Anterior cingulate cortex (tissue), 58 donors: ENCODE data around the gene DLL3.
"Not testable (repeated sequence)": the region's sequence is repeated elsewhere in the genome, so short reads cannot be mapped to it uniquely, and the experiment has no call there.

ENCODE experiments used
- DNase-seq, 58 donors: peaks; one replicate each; lab custom pipeline; 2025; lab: John Stamatoyannopoulos, UW

Gene DLL3

DNA sequence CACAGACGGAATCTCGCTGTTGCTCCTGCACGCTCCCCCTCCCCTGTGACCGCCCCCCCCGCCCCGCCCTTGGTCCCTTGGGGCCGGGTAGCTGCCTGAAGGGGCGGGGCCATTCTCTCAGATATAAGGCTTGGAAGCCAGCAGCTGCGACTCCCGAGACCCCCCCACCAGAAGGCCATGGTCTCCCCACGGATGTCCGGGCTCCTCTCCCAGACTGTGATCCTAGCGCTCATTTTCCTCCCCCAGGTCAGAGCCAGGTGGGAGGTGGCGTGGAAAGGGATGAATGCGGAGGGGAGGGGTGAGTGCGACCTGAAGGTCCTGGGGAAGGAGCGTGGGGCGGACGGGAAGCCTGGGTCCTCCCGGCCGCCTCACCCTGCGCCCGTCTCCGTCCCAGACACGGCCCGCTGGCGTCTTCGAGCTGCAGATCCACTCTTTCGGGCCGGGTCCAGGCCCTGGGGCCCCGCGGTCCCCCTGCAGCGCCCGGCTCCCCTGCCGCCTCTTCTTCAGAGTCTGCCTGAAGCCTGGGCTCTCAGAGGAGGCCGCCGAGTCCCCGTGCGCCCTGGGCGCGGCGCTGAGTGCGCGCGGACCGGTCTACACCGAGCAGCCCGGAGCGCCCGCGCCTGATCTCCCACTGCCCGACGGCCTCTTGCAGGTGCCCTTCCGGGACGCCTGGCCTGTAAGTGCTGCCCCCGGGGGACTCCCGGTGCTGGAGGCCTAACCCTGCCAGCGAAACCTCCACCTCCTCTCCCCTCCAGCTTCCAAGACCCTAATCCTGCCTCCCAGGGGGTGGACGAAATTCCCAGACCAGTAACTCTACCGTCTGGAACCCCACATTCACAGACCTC, at the start of gene DLL3:
Gene DLL3, plus strand, starts transcription at position 150 of the 845 bp plus-strand sequence. Its CDS starts 28 bp downstream, at position 178.
- DNase-seq, result no peak

DNA sequence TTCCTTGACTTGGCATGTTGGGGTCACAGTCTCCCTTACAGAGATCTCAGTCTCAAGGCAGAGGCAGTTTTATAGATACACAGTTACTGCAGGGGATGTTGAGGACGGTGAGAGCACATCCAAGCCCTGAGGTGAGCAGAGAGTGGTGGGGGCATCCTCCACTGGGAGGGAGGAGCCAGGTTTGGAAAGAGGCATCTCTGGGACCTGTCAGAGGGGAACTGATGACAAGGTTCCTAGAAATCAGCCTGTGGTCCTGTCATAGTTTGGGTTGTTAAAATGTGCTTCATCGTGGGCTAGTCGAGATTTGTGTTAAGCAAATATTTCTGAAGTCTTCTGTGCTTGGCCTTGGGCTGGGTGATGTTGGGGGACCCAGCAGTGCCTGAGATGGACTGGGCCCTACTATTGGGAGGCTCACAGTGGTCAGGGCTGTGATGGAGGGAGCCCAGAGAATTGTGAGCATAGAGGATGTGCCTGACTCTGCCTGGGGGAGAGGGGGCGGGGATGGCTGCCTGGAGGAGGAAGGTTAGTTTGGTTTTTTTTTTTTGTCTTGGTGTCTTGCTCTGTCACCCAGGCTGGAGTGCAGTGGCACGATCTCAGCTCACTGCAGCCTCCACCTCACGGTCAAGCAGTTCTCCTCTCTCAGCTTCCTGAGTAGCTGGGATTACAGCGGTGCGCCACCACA, 49.5 kb upstream of the DLL3 start:
- DNase-seq, result no peak

DNA sequence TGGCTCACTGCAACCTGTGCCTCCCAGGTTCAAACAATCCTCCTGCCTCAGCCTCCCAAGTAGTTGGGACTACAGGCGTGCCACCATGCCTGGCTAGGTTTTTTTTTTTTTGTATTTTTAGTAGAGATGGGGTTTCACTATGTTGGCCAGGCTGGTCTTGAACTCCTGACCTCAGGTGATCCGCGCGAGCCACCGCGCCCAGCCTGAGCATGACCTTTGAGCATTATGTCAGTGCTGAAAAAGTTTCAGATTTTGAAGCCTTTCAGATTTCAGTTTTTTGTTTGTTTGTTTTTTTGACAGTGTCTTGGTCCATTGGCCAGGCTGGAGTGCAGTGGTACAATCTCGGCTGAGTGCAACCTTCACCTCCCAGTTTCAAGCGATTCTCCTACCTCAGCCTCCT, 47.5 kb upstream of the DLL3 start:
- DNase-seq, result not testable (repeated sequence)

- no peak for DNase-seq
These were observed 35.3 kb upstream of the DLL3 start for GRCh38 chr19:39463403-39463802.

DNA sequence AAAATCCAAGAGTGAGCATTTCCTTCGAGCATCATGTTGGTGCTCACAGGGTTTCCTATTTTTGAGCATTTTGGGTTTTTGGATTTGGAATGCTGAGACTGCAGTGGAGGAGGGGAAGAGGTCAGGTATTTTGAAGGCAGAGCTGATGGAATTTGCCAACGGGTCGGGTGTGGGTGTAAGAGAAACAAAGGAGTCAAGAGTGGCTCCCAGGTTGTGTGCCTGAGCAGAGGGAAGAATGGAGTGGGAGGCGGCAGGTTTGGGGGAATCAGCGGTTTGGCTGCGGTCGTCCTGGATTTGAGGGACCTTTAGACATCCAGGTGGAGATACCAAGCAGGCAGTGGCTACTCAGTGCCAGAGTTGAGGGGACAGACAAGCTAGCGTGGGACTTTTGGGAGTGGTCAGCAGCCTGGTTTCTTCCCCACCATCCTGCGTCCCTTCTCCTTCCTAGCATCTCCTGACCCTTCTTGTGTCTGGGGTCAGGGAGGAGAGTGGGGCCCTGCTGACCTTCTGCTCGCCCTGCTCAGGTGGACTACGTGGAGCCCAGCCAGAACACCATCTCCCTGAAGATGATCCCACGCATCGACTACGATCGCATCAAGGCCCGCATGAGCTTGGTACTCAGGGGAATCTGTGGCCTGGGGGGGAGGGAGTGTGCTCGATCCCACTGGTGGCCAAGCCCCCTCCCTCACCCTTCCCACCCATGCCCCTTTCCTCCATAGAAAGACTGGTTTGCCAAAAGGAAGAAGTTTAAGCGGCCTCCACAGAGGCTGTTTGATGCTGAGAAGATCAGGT, 32.6 kb upstream of the DLL3 start:
- DNase-seq, result no peak

GRCh38 chr19:39467941-39468340, 30.8 kb upstream of the DLL3 start:
- DNase-seq, result no peak

- DNase-seq, result no peak
These were observed 29.7 kb upstream of the DLL3 start for GRCh38 chr19:39469036-39469435.

GRCh38 chr19:39469567-39469966, 29.2 kb upstream of the DLL3 start:
- no peak for DNase-seq

DNA sequence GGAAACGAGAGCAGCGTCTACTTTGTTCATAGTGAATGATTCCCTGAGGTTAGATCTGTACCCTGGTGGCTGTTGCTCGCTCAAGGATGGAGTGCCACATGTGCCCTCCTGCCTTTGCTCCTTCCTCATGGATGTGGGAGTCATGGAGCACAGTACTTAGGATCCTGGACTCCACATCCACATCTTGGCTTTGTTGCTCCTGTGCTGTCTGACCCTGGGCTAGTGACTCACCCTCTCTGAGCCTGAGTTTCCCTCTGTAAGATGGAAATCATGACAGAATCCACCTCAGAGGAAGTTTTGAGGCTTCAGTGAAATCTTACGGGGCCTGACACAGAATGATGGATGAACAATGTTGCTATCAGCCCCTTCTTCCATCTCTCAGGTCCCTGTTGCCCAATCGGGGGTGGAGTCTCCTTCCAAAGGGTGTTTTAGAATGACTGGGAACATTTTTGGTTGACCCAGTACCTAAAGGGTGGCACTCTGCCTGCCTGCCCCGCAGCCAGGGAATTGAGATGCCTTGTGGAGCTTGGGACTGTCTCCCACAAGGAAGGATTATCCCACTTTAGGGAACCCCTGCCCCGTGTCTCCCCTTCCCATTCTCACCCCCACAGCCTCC, 27.9 kb upstream of the DLL3 start:
- DNase-seq, result no peak

- no peak for DNase-seq
These were observed 26.8 kb upstream of the DLL3 start for GRCh38 chr19:39471756-39472536.

- no peak for DNase-seq
These were observed 25.9 kb upstream of the DLL3 start for GRCh38 chr19:39472746-39473442.

- DNase-seq, result no peak
These were observed 25.2 kb upstream of the DLL3 start for GRCh38 chr19:39473443-39473960.

DNA sequence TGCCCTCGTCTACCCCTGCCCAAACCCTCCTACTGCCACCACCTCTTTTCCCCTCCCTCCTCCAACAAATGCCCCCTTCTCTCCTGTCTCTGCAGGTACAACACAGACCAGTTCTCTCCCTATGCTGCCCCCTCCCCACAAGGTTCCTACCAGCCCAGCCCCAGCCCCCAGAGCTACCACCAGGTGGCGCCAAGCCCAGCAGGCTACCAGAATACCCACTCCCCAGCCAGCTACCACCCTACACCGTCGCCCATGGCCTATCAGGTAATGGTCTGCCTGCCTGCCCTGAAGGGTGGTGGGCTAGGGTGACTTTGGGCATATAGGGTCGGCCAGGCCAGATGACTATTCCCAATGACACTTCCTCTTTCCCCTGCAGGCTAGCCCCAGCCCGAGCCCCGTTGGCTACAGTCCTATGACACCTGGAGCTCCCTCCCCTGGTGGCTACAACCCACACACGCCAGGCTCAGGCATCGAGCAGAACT, 24.6 kb upstream of the DLL3 start:
- peak in 33 of 58 donors; percentile 3 to 63 (median 14) for DNase-seq

DNA sequence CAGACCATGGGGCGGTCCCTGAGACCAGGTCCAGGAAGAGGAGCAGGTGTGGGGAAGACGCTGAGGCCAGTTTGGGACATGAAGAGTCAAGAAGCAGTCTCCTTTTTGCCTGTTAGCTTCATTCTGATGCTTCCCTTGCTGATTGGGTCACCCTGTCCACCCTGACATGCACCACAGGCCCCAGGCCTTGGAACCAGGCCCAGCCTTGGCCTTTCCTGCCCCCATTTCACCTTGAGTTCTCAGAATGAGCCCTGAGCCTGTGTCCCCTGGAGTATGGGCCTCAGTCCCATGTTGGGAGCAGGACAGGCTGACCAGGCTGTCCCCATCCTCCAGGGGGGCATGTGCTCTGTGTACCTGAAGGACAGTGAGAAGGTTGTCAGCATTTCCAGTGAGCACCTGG, 23.0 kb upstream of the DLL3 start:
- no peak for DNase-seq

DNA sequence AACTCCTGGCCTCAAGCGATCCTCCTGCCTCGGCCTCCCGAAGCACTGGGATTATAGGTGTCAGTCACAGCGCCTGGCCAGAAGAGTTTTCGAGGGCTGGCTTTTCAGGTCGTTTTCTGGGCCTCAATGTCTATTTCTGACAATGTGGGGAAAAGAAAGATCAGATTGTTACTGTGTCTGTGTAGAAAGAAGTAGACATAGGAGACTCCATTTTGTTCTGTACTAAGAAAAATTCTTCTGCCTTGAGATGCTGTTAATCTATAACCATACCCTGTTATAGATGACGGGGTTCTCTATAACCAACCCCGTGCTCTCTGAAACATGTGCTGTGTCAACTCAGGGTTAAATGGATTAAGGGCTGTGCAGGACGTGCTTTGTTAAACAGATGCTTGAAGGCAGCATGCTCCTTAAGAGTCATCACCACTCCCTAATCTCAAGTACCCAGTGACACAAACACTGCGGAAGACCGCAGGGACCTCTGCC, 19.4 kb upstream of the DLL3 start:
- not testable (repeated sequence) for DNase-seq

GRCh38 chr19:39479916-39480315, 18.8 kb upstream of the DLL3 start:
- peak in 1 of 58 donors; percentile 6 for DNase-seq

- peak; percentile 51 to 97 (median 92) for DNase-seq
These were observed 18.2 kb upstream of the DLL3 start, which contains the start of gene TIMM50 for GRCh38 chr19:39480337-39481228. TIMM50 (plus strand) TSS chr19:39480838; CDS start chr19:39480854, 16 bp downstream.

DNA sequence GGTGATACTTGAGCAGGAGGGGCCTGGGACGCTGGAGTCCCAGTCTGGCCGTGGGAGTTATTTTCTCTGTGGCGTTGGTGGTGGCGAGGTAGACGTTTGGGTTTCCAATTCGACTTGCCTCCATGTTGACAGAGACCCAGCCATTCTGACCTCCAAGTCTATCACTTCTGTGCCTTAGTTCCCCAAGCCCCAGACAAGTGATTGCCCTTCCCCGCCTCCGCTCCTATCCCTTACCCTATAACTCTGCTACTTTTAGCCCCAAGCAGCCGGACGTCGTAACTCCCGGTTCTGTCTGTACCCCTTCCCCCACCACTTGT, 17.6 kb upstream of the DLL3 start:
- DNase-seq, result no peak
